HG02588 (cell line): ENCODE data around the gene ACTR6.
"Not testable (repeated sequence)": the region's sequence is repeated elsewhere in the genome, so short reads cannot be mapped to it uniquely, and the experiment has no call there.

Experiments
- ATAC-seq: cut with Tn5 transposase; IDR thresholded peaks from one replicate; pipeline ENCODE4 v1.9.1; 2021; ENCODE audit warnings: mild to moderate bottlenecking, moderate library complexity; ENCODE audit not compliant: unreplicated experiment

ACTR6 gene

DNA sequence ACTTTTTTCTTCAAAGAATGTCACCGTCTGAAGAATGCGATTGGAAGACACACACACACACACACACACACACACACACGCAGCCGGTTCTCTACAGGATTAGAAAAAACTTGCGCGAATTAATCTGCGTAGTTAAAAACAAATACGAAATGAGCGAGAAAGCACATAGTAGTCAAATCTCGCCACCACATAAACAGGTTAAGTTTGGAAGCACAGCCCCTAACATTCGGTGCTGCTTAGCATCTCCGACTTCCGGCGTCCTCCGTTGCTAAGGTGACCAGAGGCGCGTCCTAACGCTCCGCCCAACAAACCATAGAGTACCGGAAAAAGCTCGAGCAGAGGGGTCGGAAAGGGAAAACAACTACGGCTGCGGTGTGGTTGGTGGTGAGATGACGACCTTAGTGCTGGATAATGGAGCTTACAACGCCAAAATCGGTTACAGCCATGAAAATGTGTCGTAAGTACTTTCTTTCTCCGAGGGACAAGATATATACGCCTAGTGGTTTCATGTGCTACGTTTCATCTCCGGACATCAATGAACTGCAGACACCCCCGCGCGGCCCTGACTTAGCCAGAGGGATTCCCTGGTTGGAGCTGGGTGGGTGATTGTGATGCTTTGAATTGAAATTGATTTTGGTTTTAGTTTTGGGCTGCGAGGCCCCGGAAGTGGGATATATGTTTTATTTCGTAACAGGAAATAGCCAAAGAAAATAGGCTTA, at the start of gene ACTR6:
Gene ACTR6 (plus strand): TSS at position 353 of the 719 bp plus-strand sequence. CDS start 37 bp downstream, at position 390.
- peak; percentile 91 for ATAC-seq

DNA sequence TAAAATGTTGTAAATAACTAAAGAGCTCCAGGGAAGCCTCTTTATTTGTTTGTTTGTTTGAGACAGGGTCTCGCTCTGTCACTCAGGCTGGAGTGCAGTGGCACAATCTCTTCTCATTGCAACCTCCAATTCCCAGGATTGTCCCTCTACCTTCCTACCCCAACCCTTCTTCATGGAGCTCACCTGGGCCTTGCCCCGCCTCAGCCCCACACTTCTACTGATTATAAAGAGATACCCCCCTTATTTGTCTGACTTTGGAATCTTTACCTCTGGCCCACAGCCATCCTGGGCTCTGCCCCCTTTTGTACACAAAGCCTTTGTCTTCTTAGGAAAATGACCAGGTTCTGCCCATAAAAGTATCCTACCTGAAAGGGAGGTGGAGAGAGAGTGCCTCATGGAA, 48.8 kb upstream of the ACTR6 start:
- ATAC-seq: no peak

DNA sequence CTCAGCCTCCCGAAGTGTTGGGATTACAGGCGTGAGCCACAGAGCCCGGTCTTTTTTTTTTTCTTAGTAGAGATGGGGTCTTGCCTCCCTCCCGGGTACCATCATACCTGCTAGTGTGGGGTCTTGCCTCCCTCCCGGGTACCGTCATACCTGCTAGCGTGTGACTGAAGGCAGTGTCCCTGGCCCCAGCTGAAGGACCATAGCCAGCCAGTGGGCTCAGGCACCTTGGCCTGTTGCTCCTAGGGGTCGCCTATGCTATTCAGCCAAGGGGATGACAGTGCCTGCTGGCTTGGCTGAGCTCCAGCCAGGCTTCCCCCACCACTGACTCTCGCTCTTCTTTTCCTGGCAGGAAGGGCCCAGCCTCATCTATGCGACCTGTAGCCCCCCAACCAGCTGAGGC, 47.5 kb upstream of the ACTR6 start:
- no peak for ATAC-seq

DNA sequence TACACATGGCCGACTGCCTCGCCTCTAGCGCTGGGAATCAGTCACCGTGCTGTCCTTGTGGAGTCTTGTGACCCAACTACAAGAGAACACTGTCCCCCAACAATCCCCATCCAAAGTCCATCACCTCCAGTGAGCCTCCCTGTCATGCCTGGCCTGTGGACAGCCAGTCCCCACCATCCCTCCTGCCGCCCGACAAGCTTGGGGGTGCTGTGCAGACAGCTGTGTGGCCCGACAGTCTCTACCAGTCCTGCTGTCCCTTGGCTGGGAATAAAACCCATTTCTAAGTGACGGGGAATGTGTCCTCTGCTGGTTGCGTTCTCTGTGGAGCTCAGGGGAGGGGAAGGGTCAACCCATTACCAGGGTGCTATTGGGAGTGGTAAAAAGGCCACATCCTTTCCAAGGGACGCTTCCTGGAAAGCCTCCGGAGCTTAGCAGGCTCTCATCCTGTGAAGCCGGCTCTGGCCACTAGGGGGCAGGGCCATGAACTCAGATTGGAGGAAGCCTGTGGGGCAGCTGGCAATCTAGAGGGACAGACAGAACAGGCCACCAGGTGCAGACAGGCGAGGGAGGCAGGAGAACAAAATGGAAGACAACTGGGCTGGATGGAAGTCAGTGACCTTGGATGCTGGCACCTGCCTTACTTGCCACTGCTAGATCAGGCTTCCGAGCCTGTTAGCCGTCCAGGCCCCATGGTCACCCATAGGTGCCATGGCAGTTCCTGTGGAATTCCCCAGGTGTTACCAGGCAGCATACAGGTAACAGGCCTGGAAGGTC, 46.0 kb upstream of the ACTR6 start:
- ATAC-seq: peak; percentile 47

DNA sequence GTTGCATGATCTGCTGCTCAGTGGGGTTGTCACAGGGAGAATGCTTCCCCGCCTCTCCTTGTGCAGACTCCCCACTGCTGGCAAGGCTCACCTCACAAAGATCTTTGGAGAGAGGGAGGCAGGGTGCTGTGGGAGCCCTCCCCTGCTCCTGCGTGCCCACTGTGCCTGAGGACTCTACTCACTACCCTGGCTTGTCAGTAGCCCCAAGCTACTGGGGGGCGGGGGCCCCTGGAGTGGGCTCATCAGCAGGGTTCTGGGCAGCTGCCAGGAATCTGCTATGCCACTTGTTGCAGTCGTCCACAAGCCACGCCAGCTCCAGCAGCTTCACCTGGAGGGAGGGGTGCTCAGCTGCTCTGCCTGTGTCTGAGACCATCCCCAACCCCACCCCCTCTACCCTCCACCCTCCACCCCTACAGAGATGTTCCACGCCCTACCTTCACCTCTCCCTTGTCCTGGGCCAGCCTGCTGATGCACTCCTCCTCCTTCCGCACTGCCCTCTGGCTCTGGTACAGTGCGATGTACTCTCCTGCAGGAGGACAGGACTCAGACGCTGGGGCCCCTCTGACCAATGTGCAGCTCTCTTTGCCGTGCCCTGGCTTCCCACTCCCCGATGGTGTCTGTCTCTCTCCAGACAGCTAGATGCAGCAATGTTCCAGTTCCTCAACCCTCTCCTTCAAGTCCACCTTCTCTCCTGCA, 43.7 kb upstream of the ACTR6 start:
- ATAC-seq: no peak

DNA sequence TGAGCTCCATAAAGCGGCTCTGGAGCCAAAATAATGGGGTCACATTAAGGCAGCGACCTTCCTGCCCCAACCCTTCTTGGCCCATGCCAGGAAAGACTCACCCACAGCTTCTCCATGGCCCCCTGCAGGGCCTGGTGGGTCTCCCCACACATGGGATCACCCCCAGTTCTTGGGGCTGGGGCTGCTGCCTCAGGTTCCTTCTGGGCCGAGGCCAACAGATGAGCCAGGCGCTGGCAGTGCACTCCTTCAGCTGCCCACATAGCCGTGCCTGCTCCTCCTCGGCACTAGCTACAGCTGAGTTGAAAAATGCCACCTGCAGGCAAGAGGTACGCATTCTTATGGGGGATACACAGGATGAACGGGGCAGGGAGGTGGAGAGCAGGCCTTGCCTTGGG, 43.2 kb upstream of the ACTR6 start:
- no peak for ATAC-seq

DNA sequence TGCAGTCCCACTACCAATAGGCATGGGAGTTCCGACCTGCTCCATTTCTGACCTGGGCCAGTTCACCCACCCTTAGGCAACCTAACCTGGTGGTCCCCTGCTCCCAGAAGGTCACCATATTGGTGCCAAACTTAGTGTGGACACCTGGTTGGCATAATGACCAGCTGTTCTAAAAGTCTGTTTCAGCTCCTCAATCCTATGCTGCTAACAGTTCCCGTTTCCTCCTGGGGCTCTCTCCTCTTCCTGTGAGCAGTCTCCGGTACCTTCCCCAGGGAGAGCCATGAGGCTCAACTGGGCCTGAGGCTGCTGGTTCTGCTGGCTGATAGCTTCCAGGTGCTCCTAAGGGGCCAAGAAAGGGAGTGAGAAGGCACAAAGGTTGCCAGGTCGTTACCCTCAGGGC, 42.1 kb upstream of the ACTR6 start:
- peak; percentile 67 for ATAC-seq

DNA sequence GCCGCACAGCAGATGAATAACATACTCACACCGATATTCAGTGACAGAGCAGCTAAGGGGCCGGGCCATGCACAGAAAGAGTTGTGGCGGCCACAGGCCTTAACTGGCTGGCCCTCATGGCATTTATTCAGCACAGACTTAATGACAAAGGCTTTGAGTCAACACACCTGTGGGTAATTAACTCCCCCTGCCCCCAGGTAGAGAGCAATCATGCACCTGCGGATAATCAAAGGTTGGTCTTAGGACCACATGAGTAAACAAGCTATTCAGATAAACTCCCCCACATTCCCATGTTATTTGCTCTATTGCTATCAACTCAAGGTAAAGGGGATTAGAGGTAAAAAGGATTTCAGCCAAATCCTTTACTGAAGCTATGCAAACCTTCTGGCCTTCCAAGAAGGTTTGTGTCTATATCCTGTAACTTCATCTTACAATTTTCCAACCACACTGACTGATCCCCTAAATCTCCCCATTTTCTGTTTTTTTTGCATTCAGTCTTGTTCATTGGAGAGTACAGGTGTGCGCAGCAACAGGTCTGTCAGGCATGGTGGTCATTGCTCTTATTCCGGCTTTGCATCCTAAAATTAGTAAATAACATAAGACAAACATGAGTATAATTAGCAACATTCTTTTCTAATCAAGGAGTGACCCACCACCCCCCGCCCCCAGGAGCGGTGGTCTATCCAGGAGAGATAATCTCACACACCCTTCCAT, 41.1 kb upstream of the ACTR6 start:
- ATAC-seq: no peak

DNA sequence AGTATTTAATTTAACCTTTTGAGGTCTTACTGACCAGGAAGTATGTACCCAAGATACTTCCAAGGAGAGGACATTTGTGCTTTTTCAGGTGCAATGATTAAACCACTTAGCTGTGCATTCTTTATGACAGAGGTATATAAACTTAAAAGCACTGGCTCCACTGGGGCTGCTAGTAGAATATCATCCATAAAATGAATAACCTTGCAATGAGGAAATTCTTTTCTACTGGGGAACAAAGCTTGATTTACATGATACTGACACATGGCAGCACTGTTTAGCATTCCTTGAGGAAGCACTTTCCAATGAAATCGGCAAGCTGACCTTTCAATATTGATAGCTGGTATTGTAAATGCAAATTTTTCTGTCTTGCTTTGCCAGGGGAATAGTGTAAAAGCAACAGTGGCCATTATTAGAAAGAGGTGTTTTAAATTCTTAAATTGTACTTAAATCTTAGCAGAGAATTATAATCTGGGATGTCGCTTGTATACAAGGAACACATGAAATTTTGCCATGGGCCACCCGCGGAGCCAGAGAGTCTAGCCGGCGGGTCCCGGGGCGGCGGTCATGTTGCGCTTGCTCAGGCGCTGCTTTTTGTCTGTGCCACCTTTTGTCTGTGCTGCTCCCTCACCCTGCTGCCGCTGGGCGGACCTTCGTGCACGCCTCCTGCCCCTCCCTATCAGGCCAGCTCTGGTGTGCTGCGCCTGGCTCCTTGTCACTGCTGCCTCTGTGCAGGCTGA, 37.0 kb upstream of the ACTR6 start:
- ATAC-seq: peak; percentile 92

DNA sequence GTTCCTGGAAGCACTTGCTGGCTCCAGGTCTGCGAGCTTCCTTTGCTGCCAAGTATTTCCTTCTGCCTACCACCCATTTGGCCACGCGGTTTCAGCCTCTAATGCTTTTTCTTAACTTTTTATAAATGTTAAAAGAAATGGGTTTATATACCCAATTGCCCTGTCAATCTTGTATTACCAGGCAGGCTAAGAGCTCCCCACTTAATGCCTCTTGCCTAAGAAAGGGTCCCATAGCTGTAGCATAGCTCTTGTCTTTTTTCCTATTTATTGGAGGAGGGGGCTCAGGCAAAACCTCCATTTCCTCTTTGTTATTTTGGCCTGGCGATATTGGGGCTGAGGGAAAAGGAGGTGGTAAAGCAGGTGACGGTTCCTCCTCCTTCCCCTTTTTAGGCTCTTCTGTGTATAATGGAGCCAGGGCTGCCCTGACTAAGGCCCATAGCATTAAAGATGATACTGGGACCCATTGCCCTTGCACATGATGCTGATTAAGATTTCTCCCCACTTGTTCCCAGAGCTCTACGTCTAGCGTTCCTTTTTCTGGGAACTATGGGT, 36.4 kb upstream of the ACTR6 start:
- no peak for ATAC-seq

DNA sequence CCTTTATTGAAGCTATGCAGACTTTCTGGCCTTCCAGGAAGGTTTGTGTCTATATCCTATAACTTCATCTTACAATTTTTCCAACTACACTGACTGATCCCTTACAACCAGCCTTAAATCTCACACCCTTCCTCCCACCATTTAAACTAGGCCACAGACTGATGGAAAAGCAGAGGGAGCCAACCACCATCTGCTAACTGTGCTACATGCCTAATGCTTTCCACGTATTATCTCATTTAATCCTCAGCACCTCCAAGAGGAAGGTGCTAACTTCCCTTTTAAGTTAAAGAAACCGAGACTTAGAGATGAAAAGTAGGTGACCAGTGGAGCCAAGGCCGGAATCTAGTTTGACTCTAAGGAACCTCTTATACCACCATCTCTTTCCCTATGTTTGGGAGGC, 35.3 kb upstream of the ACTR6 start:
- ATAC-seq: no peak

DNA sequence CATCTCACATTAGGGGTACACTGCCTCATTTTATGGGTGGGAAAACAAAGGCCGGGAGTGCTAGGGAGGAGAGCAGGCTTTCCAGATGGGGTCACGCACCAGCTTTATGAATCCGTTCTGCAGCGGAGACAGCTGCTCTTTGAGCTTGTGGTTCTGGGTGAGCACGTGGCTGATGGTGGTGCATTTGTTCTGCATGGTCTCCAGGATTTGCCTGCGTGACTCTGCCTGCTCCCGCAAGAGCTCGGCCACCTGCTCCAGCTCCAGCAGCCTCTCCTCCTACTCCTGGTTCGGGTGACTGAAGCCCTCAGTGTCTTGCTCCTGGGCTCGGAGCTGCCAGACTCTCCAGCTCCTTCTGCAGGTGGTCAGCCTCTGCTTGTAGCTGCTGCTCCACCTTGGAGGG, 34.4 kb upstream of the ACTR6 start:
- ATAC-seq: no peak

DNA sequence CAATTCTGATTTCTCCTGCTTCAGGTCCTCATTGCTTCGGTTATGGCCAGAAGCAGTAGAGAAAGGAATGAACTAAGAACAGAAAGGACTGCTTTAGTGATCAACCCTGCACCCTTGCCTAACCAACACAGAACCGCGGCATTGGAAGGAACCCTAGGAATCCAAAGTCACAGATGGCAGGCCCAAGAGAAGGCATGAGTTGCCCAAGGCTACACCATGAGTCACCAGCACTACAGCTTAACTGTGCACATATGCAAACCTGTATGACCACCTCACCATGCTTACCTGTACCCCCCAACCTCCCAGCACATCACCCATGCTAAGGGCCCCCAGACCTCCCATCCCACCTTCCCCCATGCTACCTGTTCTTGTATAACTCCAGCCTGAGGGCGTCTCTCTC, 32.1 kb upstream of the ACTR6 start:
- no peak for ATAC-seq

DNA sequence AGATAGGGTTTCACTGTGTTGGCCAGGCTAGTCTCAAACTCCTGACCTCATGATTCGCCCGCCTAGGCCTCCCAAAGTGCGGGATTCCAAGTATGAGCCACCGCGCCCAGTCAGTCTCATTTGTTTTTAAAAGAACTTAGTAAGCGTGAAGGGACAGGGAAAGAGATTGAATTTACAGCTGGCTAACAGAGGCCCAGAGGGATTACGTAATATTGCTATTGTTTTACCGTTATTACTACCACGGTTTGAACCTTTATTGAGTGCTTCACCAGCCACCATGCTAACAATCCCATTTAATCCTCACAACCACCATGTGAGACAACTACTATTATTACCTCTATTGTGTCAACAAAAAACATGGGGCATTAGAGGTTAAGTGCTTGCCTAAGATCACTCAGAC, 31.3 kb upstream of the ACTR6 start:
- ATAC-seq: no peak

DNA sequence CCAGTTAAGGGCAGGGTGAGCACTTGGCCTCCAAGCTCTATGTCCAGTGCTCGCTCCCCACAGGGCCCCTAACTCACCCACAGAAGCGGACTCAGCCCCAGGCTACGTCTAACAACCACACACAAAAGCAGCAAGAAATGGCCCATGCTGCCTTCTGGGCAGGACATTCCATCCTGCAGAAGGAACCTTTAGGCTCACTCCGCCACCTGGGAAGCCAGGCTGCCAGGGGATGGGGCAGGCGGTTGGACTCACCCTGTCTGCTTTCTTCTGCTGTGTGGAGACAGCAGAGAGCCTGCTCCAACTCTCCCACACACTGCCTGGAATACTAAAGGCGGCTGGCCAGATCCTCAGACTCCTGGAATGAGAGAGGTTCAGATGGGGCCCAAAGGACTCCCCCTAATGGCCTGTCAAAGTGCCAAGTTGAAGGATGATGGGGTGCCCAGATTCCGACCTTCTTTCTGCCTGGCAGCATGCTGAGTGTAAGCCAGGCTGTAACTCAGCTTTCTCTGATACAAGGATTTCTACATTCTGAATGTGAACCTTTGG, 30.2 kb upstream of the ACTR6 start:
- ATAC-seq: no peak

DNA sequence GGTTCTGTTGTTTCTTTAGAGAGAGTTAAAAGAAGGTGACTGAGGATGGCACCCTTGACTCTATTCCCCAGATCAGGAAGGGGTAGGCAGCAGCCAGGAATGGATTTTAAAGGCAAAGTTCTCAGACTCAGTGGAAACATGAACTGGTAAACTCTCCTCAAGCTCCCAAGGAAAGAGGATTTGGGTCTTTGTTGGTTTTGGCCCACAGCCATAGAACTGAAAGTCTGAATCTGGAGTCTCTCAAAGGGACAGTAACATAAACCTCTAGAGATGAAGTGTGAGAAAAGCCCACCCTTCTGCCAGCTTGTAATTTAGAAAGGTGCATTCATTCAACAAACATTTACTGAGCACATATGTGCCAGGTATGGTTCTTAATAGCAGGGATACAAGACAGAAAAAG, 29.4 kb upstream of the ACTR6 start:
- ATAC-seq: no peak

DNA sequence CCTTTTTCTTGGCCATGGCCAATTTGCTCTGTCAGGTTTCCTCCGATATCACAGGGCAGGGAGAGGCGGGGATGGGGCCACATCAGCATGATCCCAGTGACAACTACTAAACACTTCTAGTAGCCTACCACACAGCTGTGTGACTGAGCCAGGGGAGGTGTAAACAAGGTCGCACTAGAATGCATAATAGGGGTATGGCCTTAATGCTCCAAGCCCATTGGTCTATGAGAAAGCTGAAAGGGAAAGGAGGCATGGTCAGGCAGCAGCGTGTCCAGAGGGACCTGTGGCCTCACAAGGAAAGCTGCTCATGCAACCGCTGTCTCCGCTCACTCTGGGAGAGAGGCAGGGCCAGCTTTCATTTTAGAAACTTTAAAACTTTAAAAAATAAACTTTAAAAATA, 27.5 kb upstream of the ACTR6 start:
- no peak for ATAC-seq

DNA sequence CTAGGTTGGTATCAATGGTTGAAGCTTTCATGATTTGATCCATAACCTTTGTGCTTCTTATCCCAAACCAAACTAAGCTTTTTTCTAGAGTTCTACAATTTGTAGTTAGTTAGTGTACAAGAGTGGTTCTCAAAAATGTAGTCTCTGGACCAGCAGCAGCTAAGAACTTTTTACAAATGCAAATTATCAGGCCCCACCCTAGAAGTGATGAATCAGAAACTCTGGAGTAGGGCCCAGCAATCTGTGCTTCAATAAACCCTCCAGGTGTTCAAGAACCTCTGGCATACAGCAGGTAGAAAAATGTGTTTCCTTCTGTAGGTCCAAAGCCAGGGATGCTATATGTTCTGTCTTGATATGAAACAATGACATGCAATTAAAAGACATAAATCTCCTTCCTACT, 26.1 kb upstream of the ACTR6 start:
- ATAC-seq: no peak

DNA sequence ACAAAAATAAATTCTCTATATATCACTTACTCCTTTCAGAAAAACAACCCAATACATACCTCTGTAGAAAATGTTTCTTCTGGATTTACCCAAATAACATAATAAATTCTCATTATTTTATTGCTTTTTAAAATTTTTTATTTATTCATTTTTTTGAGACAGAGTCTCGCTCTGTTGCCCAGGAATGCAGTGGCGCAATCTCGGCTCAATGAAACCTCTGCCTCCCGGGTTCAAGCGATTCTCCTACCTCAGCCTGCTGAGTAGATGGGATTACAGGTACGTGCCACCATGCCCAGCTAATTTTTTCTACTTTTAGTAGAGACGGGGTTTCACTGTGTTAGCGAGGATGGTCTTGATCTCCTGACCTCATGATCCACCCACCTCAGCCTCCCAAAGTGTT, 24.1 kb upstream of the ACTR6 start:
- ATAC-seq: not testable (repeated sequence)

DNA sequence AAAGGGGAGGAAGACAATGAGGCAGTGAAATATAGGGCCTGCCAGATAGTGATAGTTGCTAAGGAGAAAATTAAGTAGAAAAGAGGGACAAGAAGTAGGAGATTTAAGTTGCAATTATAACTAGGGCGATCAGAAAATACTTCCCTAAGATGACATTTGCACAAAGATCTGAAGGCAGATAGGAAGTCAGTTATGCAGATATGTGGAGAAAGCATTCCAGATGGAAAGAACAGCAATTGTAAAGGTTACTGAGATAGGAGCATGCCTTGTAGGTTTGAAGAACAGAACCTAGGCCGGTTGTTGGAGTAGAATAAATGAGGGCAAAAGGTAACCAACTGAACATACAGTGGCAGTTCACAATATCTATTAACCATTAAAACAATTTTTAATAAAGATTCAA, 21.4 kb upstream of the ACTR6 start:
- no peak for ATAC-seq
